ENCODE results near the gene CNPY1.

- no peak for TF ChIP-seq POLR2AphosphoS5 (IDR thresholded peaks at IDR 0.05)
- TF ChIP-seq, protein P1, sequence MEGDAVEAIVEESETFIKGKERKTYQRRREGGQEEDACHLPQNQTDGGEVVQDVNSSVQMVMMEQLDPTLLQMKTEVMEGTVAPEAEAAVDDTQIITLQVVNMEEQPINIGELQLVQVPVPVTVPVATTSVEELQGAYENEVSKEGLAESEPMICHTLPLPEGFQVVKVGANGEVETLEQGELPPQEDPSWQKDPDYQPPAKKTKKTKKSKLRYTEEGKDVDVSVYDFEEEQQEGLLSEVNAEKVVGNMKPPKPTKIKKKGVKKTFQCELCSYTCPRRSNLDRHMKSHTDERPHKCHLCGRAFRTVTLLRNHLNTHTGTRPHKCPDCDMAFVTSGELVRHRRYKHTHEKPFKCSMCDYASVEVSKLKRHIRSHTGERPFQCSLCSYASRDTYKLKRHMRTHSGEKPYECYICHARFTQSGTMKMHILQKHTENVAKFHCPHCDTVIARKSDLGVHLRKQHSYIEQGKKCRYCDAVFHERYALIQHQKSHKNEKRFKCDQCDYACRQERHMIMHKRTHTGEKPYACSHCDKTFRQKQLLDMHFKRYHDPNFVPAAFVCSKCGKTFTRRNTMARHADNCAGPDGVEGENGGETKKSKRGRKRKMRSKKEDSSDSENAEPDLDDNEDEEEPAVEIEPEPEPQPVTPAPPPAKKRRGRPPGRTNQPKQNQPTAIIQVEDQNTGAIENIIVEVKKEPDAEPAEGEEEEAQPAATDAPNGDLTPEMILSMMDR (IDR thresholded peaks at IDR 0.05) = no peak
- TF ChIP-seq EP300 (IDR thresholded peaks at IDR 0.05; ENCODE audit: low read depth) = no peak
Measured at GRCh38 chr7:155588468-155588998, 42.2 kb upstream of the CNPY1 start.
